Esophagus muscularis mucosa (tissue), 3 donors: Measurements from ENCODE around the gene ANKRD11.

Experiments used
- CTCF ChIP-seq, 3 experiments: fragments of 200-600 bp in 2 of 3; fragments of 450-650 bp in 1 of 3; sonication (generic) in 2 of 3; IDR thresholded peaks; one replicate each; pipeline ENCODE4 v1.5.1; 2017 to 2019; ENCODE audit warnings: antibody characterized with exemption in 3 of 3, mild to moderate bottlenecking in 2 of 3, moderate library complexity in 1 of 3
- POLR2A ChIP-seq: fragments of 450-650 bp; IDR thresholded peaks from one replicate; pipeline ENCODE4 v1.6.1; 2017; ENCODE audit warnings: antibody characterized with exemption, moderate library complexity, mild to moderate bottlenecking, low read depth
- POLR2AphosphoS5 ChIP-seq, 2 donors: sonication (generic); formaldehyde crosslinking; IDR thresholded peaks; one replicate each; pipeline ENCODE4 v1.6.1; 2017; ENCODE audit warnings: antibody characterized with exemption in 2 of 2

- no peak for TF ChIP-seq CTCF (IDR thresholded peaks at IDR 0.05)
- TF ChIP-seq POLR2A, result no peak
- no peak for TF ChIP-seq POLR2AphosphoS5 (IDR thresholded peaks at IDR 0.05)
Measured at GRCh38 chr16:89334461-89334860, 155.9 kb downstream of the ANKRD11 start.
